ENCODE data around the gene OR10H1. TPM values are rescaled to one million over a fixed set of nuclear protein-coding genes. Genes with fewer than 3 reads are reported as not detected.

The OR10H1 gene
- polyA plus RNA-seq, 1 of the 3 experiments (the other 2 are of a cell fraction), result not detected

- no peaks in the 10 kb centered on the region for H3K27me3 ChIP-seq (ENCODE audit: insufficient read depth)
- no peaks in the 10 kb centered on the region for H4K20me1 ChIP-seq (ENCODE audit: insufficient read depth)
- POLR2A ChIA-PET, result no interaction called here
- TF ChIP-seq TCF12 (IDR thresholded peaks at IDR 0.05) (no peak), GATA2 (CRISPR knock-in tag; IDR thresholded peaks at IDR 0.05) (no peak), ZBTB33 (IDR thresholded peaks at IDR 0.05; ENCODE audit: borderline replicate concordance, low read depth) (no peak), RCOR1 (IDR thresholded peaks at IDR 0.05; ENCODE audit: low read length) (no peak), TAF1 (IDR thresholded peaks at IDR 0.05; ENCODE audit: borderline replicate concordance, low read depth, low read length) (no peak), TEAD4 (IDR thresholded peaks at IDR 0.05; ENCODE audit: borderline replicate concordance, insufficient read depth) (no peak)
- no peaks in the 10 kb centered on the region for H3K36me3 ChIP-seq (replicated peaks in 1 of 2; ENCODE audit: control insufficient read depth in 1 of 2, insufficient read depth in 2 of 2, low read length in 1 of 2)
- no peak overlapping the region for H3K27ac ChIP-seq (ENCODE audit: low read depth in 2 of 2, low read length in 1 of 2)
- CTCF ChIA-PET, result no interaction called here
- no peaks in the 10 kb centered on the region for H3K9me2 ChIP-seq
- no peaks in the 10 kb centered on the region for H3F3A ChIP-seq (replicated peaks; ENCODE audit: insufficient read depth)
- H3K4me2 ChIP-seq, result no peak overlapping the region
- no peaks in the 10 kb centered on the region for H3K79me2 ChIP-seq (ENCODE audit: insufficient read depth)
- H2AFZ ChIP-seq (ENCODE audit: low read depth), result no peak overlapping the region
- no peak for DNase-seq
- H3K4me1 ChIP-seq (ENCODE audit: control insufficient read depth in 1 of 2, insufficient read depth in 2 of 2, low read depth in 1 of 2, low read length in 1 of 2), result no peaks in the 10 kb centered on the region
- H3K9ac ChIP-seq, result no peak overlapping the region
- H3K9me3 ChIP-seq, result no peaks in the 10 kb centered on the region
- H3K4me3 ChIP-seq (ENCODE audit: low read depth in 2 of 2, low read length in 1 of 2), result no peak overlapping the region
- 0% methylated on average over 2 of the region's 3 CpGs for WGBS (ENCODE audit: low lambda C conversion rate)
Measured at GRCh38 chr19:15782211-15782610, 33.3 kb downstream of the OR10H1 start.

- no peak overlapping the region for H3K4me2 ChIP-seq
- H3K36me3 ChIP-seq (replicated peaks in 1 of 2; ENCODE audit: control insufficient read depth in 1 of 2, insufficient read depth in 2 of 2, low read length in 1 of 2), result no peaks in the 10 kb centered on the region
- no peaks in the 10 kb centered on the region for H3K27me3 ChIP-seq (ENCODE audit: insufficient read depth)
- ChIA-PET POLR2A (no interaction called here), CTCF (no interaction called here)
- no peak overlapping the region for H3K27ac ChIP-seq (ENCODE audit: low read depth in 2 of 2, low read length in 1 of 2)
- no peaks in the 10 kb centered on the region for H3K9me2 ChIP-seq
- no peak overlapping the region for H2AFZ ChIP-seq (ENCODE audit: low read depth)
- no peak overlapping the region for H3K4me3 ChIP-seq (ENCODE audit: low read depth in 2 of 2, low read length in 1 of 2)
- no peaks in the 10 kb centered on the region for H4K20me1 ChIP-seq (ENCODE audit: insufficient read depth)
- no peaks in the 10 kb centered on the region for H3K9me3 ChIP-seq
- 2% methylated on average over 4 of the region's 5 CpGs for WGBS (ENCODE audit: low lambda C conversion rate)
- no peak for DNase-seq
- no peaks in the 10 kb centered on the region for H3F3A ChIP-seq (replicated peaks; ENCODE audit: insufficient read depth)
- no peak overlapping the region for H3K9ac ChIP-seq
- no peaks in the 10 kb centered on the region for H3K4me1 ChIP-seq (ENCODE audit: control insufficient read depth in 1 of 2, insufficient read depth in 2 of 2, low read depth in 1 of 2, low read length in 1 of 2)
- no peaks in the 10 kb centered on the region for H3K79me2 ChIP-seq (ENCODE audit: insufficient read depth)
- TF ChIP-seq ZBTB33 (IDR thresholded peaks at IDR 0.05; ENCODE audit: borderline replicate concordance, low read depth) (no peak), NRF1 (IDR thresholded peaks at IDR 0.05; ENCODE audit: low read depth, low read length) (no peak), SIN3A (IDR thresholded peaks at IDR 0.05; ENCODE audit: borderline replicate concordance, low read depth, low read length) (no peak), SMC3 (IDR thresholded peaks at IDR 0.05; ENCODE audit: low read depth, low read length) (no peak), TAF1 (IDR thresholded peaks at IDR 0.05; ENCODE audit: borderline replicate concordance, low read depth, low read length) (no peak), JUND (IDR thresholded peaks at IDR 0.05) (no peak), FOXJ3 (CRISPR knock-in tag; IDR thresholded peaks at IDR 0.05) (no peak), USF1 (IDR thresholded peaks at IDR 0.05; ENCODE audit: borderline replicate concordance, low read depth) (no peak), REST (IDR thresholded peaks at IDR 0.05; ENCODE audit: low read depth, low read length) (no peak), CTCF (IDR thresholded peaks at IDR 0.05) (no peak), YY1 (IDR thresholded peaks at IDR 0.05; ENCODE audit: low read depth) (no peak), ELF1 (IDR thresholded peaks at IDR 0.05) (no peak)
- TF ChIP-seq, protein P1, sequence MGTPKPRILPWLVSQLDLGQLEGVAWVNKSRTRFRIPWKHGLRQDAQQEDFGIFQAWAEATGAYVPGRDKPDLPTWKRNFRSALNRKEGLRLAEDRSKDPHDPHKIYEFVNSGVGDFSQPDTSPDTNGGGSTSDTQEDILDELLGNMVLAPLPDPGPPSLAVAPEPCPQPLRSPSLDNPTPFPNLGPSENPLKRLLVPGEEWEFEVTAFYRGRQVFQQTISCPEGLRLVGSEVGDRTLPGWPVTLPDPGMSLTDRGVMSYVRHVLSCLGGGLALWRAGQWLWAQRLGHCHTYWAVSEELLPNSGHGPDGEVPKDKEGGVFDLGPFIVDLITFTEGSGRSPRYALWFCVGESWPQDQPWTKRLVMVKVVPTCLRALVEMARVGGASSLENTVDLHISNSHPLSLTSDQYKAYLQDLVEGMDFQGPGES (IDR thresholded peaks at IDR 0.05; ENCODE audit: low read depth, low read length), result no peak
Measured at GRCh38 chr19:15781661-15782060, 33.8 kb downstream of the OR10H1 start.

Measured in SK-N-SH (cell line).